Measurements from ENCODE around the gene TPCN2.

DNA sequence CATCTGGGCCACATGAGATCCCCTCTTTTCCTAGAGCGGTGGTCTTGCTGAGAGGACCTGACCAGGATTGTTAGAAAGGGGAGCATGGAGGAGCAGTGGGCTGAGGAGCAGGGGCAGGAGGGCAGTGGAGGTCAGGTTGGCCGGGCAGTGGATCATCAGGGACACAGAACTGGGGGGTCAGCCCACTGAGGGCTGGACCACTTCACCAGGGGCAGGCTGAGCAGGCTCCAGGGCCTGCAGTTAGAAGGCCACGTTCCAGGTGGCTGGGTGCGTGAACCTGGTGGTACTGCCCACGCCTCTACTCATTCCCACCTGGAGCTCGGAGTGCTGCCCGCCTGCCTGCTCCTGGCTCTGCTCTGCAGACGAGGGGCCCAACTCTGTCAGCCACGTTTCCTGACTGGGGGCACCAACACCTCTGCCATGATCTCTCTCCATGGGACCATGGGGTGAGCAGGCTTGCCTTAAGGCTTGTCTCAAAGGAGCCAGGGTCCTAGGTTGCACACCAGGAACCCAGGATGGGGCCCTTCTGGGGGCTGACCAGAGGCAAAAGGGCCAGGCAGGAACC, 45.3 kb upstream of the TPCN2 start:
- TF ChIP-seq, protein P1, sequence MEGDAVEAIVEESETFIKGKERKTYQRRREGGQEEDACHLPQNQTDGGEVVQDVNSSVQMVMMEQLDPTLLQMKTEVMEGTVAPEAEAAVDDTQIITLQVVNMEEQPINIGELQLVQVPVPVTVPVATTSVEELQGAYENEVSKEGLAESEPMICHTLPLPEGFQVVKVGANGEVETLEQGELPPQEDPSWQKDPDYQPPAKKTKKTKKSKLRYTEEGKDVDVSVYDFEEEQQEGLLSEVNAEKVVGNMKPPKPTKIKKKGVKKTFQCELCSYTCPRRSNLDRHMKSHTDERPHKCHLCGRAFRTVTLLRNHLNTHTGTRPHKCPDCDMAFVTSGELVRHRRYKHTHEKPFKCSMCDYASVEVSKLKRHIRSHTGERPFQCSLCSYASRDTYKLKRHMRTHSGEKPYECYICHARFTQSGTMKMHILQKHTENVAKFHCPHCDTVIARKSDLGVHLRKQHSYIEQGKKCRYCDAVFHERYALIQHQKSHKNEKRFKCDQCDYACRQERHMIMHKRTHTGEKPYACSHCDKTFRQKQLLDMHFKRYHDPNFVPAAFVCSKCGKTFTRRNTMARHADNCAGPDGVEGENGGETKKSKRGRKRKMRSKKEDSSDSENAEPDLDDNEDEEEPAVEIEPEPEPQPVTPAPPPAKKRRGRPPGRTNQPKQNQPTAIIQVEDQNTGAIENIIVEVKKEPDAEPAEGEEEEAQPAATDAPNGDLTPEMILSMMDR (IDR thresholded peaks at IDR 0.05; ENCODE audit: poor library complexity, severe bottlenecking), result no peak
- TF ChIP-seq SMC3 (conservative IDR thresholded peaks at IDR 0.05; ENCODE audit: poor library complexity) (no peak), EZH2 (IDR thresholded peaks at IDR 0.05; ENCODE audit: borderline replicate concordance, insufficient read depth, low read length, poor library complexity, severe bottlenecking) (no peak), POLR2AphosphoS5 (IDR thresholded peaks at IDR 0.05) (no peak), TAF1 (IDR thresholded peaks at IDR 0.05; ENCODE audit: low read depth) (no peak), RAD21 (conservative IDR thresholded peaks at IDR 0.05) (no peak), MXI1 (conservative IDR thresholded peaks at IDR 0.05; ENCODE audit: poor library complexity, severe bottlenecking) (no peak), EP300 (conservative IDR thresholded peaks at IDR 0.05; ENCODE audit: poor library complexity, severe bottlenecking) (no peak)
- TF ChIP-seq, protein P2, sequence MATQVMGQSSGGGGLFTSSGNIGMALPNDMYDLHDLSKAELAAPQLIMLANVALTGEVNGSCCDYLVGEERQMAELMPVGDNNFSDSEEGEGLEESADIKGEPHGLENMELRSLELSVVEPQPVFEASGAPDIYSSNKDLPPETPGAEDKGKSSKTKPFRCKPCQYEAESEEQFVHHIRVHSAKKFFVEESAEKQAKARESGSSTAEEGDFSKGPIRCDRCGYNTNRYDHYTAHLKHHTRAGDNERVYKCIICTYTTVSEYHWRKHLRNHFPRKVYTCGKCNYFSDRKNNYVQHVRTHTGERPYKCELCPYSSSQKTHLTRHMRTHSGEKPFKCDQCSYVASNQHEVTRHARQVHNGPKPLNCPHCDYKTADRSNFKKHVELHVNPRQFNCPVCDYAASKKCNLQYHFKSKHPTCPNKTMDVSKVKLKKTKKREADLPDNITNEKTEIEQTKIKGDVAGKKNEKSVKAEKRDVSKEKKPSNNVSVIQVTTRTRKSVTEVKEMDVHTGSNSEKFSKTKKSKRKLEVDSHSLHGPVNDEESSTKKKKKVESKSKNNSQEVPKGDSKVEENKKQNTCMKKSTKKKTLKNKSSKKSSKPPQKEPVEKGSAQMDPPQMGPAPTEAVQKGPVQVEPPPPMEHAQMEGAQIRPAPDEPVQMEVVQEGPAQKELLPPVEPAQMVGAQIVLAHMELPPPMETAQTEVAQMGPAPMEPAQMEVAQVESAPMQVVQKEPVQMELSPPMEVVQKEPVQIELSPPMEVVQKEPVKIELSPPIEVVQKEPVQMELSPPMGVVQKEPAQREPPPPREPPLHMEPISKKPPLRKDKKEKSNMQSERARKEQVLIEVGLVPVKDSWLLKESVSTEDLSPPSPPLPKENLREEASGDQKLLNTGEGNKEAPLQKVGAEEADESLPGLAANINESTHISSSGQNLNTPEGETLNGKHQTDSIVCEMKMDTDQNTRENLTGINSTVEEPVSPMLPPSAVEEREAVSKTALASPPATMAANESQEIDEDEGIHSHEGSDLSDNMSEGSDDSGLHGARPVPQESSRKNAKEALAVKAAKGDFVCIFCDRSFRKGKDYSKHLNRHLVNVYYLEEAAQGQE (IDR thresholded peaks at IDR 0.05; ENCODE audit: borderline replicate concordance), result no peak

Measured in neural cell (in vitro differentiated cells).